ENCODE results near the gene KRTAP9-7.

The KRTAP9-7 gene

DNA sequence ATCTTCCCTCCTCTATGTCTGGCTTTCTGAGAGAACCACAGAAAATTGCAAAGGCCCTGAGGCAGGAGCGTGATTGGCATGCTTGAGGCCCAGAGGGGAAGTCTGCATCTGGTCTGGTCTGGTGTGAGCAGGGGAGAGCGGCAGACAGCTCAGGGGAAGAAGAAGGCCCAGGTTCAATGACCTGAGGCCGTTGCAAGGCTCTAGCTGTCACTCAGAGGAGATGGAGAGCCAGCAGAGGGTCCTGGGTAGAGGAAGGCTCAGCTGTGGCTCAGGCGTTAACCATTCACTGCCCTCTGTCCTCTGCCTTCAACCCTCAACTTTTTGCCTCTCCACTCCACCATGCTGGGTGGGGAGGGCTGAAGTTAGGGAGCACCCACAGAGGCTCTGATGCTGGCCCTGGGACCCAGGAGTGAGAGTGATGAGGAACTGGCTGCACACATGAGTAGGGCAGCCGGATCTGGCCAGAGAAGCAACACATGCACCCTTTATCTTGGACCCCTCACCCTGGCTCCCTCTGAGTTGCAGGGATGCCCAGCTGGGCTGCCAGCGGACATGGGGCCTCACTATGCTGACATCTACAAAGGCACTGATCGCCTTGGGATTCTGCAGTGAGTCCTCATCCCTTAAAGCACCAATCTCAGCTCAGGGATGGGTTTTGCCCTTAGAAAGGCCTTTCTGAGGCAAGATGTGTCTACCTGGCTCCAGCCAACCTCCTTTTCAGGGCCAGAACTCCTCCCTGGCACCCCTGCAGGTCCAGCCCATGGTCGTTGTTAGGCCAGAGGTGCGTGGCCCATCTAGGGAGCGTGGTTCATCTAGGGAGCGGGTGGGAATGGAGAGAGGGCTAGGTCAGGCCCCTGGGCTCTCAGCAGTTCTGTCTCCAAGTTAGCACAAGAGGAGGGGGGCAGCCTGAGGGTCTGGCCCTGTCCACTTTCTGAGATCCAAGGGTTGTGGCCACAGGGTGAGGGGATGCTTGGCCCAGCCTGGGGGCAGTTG lies 47.7 kb downstream of the KRTAP9-7 start:
- DNase-seq: no peak

DNA sequence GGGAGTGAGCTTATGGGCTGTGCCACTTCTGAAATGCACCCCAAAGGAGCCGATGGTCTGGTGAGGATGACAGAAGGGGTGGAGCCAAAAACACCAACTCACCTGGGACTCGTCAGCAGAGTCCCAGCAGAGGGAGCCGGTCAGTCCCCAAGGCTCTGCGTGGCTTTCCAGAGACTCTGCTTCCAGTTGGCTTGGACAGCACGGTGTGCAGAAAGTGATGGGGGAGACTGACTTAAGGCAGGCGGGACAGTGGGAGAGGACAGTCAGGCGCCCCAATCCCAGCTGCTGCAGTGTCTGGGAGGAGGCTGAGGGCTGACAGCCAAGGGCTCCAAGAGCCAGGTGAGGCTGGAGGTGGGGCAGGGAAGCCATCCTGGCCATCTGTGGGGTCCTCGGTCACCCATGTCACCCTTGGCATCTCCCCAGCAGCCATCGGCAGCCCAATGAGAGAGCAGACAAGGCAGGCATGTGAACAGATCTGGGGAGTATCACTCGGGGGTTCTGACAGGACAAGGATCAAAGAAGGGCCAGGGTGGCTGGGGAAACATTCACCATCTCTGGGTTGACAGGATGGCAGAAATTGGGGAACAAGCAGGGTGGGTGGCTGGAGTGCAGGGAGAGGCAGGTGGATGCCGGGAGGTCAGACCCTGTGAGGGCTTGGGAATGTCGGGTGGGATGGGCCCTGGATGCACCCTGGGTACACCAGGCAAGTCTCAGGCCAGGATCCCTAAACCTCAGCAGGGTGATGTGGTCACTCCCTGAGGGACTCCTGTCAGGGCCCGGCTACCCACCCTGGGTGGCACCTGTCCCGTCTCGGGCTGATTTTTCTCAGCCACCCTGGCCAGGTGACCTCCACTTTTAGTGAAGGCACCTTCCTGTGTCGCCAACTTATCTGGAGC lies 48.9 kb downstream of the KRTAP9-7 start:
- no peak for DNase-seq

DNA sequence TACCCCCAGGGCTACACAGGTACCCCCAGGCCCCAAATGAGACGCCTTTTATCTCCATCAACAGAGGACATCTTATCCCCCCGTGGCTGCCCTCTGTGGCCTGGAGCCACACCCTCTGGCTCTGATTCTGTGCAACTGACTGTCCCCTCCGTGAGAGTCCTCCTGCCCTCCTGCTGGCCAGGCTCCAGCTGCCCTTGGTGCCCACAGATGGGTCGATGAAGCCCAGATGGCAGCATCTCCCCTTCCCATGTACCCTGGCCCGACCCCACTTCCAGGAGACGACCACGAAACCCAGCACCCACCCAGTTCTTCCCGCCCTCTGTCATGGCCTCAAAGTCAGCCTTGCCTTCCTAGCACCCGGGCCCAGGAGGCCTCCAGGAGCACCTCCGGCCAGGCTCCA lies 49.6 kb downstream of the KRTAP9-7 start:
- no peak for DNase-seq

DNA sequence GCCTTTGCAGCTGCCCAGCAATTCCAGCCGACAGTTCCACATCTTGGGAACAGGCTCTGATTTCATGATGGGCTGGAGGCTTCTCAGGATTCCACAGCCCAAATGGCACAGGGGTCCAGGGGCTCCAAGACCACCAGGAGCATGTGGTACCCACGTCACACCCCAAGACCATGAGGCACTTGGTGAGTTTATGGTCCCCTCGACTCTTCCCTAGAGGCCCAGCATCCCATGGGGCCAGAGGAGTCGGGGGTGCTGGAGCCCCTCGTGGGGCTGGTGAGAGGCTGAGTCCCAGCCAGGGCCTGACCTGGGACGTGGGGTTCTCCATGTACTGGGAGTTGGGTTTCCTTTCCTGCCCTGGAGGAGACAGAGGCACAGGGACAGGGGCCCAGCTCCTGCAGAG lies 50.1 kb downstream of the KRTAP9-7 start:
- DNase-seq: no peak

Measured in NCI-H187 treated with DMSO at 0.1 percent for 48 hours (cell line).